Esophagus muscularis mucosa (tissue), 4 donors: ENCODE data around the gene RIN2. TPM values are rescaled to one million over a fixed set of nuclear protein-coding genes. Genes with fewer than 3 reads are reported as not detected.

Source experiments
- DNase-seq: peaks from one replicate; pipeline ENCODE4 v3.0.0-alpha.2; 2017; ENCODE audit errors: extremely low spot score
- H3K27ac ChIP-seq, 4 donors: fragments of 200-600 bp; sonication (generic); replicated peaks in 1 of 4; 1 replicate in 3 of 4; 2 replicates in 1 of 4; pipeline ENCODE4 v1.5.1; 2016 to 2019; ENCODE audit warnings: mild to moderate bottlenecking in 1 of 4
- H3K27me3 ChIP-seq, 4 donors: fragments of 200-600 bp; sonication (generic); one replicate each; pipeline versions ENCODE4 v1.5.1 to v1.6.0; 2016 to 2019
- H3K36me3 ChIP-seq, 4 donors: fragments of 200-600 bp; sonication (generic); one replicate each; pipeline ENCODE4 v1.5.1; 2016 to 2019
- H3K4me1 ChIP-seq, 4 donors: fragments of 200-600 bp; sonication (generic); one replicate each; pipeline ENCODE4 v1.5.1; 2016 to 2019
- H3K4me3 ChIP-seq, 4 donors: fragments of 200-600 bp; sonication (generic); 1 replicate in 2 of 4; 2 replicates in 2 of 4; pipeline ENCODE4 v1.5.1; 2016 to 2019; ENCODE audit warnings: mild to moderate bottlenecking in 4 of 4, moderate library complexity in 1 of 4
- H3K9me3 ChIP-seq, 4 donors: fragments of 200-600 bp; sonication (generic); 1 replicate in 3 of 4; 2 replicates in 1 of 4; pipeline ENCODE4 v1.5.1; 2016 to 2019
- CTCF ChIP-seq, 3 experiments: fragments of 200-600 bp in 2 of 3; fragments of 450-650 bp in 1 of 3; sonication (generic) in 2 of 3; IDR thresholded peaks; one replicate each; pipeline ENCODE4 v1.5.1; 2017 to 2019; ENCODE audit warnings: antibody characterized with exemption in 3 of 3, mild to moderate bottlenecking in 2 of 3, moderate library complexity in 1 of 3
- EP300 ChIP-seq: sonication (generic); formaldehyde crosslinking; IDR thresholded peaks from one replicate; pipeline ENCODE4 v1.6.1; 2017; ENCODE audit warnings: antibody characterized with exemption
- POLR2A ChIP-seq: fragments of 450-650 bp; IDR thresholded peaks from one replicate; pipeline ENCODE4 v1.6.1; 2017; ENCODE audit warnings: antibody characterized with exemption, moderate library complexity, mild to moderate bottlenecking, low read depth
- POLR2AphosphoS5 ChIP-seq, 2 donors: sonication (generic); formaldehyde crosslinking; IDR thresholded peaks; one replicate each; pipeline ENCODE4 v1.6.1; 2017; ENCODE audit warnings: antibody characterized with exemption in 2 of 2
- WGBS: methylation state at CpG from one replicate; pipeline ENCODE4 v1.1.5; 2018; 5-methylcytosine and 5-hydroxymethylcytosine counted together
- intact Hi-C: fragments of 100-400 bp; cut with DNase I; formaldehyde crosslinking; loops from one replicate; pipeline ENCODE4 v1.15.1; 2023
- total RNA-seq, 4 donors: library from RNA; depleted of rRNA; stranded (reverse); fragments of >200 nt; gene quantifications; one replicate each; pipeline versions ENCODE4 v1.1.0 to v1.2.1, GENCODE V29; 2016

RIN2 gene
- total RNA-seq, 4 donors from 2014 or later, result 49.8 to 65.1 (median 53.0) TPM

GRCh38 chr20:19742974-19743639 is 15.0 kb upstream of the RIN2 start:
- no peak for DNase-seq
- Histone ChIP-seq H3K4me3 (no peak overlapping the region), H3K4me1 (no peaks in the 10 kb centered on the region), H3K27me3 (peaks cover 0 to 11% (median 0%) of the 10 kb centered on the region in 4 donors), H3K9me3 (peaks cover 0 to 4% (median 0%) of the 10 kb centered on the region in 4 donors), H3K27ac (no peak overlapping the region), H3K36me3 (no peaks in the 10 kb centered on the region)
- TF ChIP-seq CTCF (IDR thresholded peaks at IDR 0.05) (no peak), EP300 (no peak), POLR2AphosphoS5 (IDR thresholded peaks at IDR 0.05) (no peak)
- intact Hi-C loops, result no loop called here
- WGBS, result 84% methylated on average over 9 of the region's 9 CpGs

- Histone ChIP-seq H3K4me3 (no peak overlapping the region), H3K27ac (no peak overlapping the region), H3K27me3 (peaks cover 0 to 11% (median 0%) of the 10 kb centered on the region in 4 donors), H3K9me3 (peaks cover 0 to 4% (median 0%) of the 10 kb centered on the region in 4 donors), H3K4me1 (no peaks in the 10 kb centered on the region), H3K36me3 (no peaks in the 10 kb centered on the region)
- DNase-seq, result no peak
- WGBS, result 70% methylated on average over 1 of the region's 1 CpG
- TF ChIP-seq CTCF (IDR thresholded peaks at IDR 0.05) (no peak), POLR2A (no peak), EP300 (no peak), POLR2AphosphoS5 (IDR thresholded peaks at IDR 0.05) (no peak)
- intact Hi-C loops, result no loop called here
Observed at GRCh38 chr20:19743640-19743995, 14.4 kb upstream of the RIN2 start.

- WGBS, result 88% methylated on average over 3 of the region's 3 CpGs
- TF ChIP-seq POLR2AphosphoS5 (IDR thresholded peaks at IDR 0.05), result no peak
- no peak for TF ChIP-seq EP300
- no peak for TF ChIP-seq POLR2A
- TF ChIP-seq CTCF (IDR thresholded peaks at IDR 0.05), result no peak
Observed at GRCh38 chr20:19745106-19745505, 13.0 kb upstream of the RIN2 start.

GRCh38 chr20:19745584-19745983 is 12.5 kb upstream of the RIN2 start:
- no peak for TF ChIP-seq POLR2AphosphoS5 (IDR thresholded peaks at IDR 0.05)
- H3K27me3 ChIP-seq, result no peaks in the 10 kb centered on the region
- no peak overlapping the region for H3K27ac ChIP-seq
- H3K36me3 ChIP-seq, result no peaks in the 10 kb centered on the region
- intact Hi-C loops, result no loop called here
- no peak overlapping the region for H3K4me3 ChIP-seq
- WGBS, result 76% methylated on average over 1 of the region's 1 CpG
- DNase-seq, result no peak
- H3K4me1 ChIP-seq, result peaks cover 0 to 8% (median 8%) of the 10 kb centered on the region in 4 donors
- peaks cover 0 to 4% (median 0%) of the 10 kb centered on the region in 4 donors for H3K9me3 ChIP-seq

More at GRCh38 chr20:19745106-19745505, 13.0 kb upstream of the RIN2 start:
- Histone ChIP-seq H3K36me3 (no peaks in the 10 kb centered on the region), H3K4me1 (peaks cover 0 to 4% (median 3%) of the 10 kb centered on the region in 4 donors), H3K27ac (no peak overlapping the region), H3K27me3 (peaks cover 0 to under 1% (median 0%) of the 10 kb centered on the region in 4 donors), H3K9me3 (peaks cover 0 to 4% (median 0%) of the 10 kb centered on the region in 4 donors), H3K4me3 (no peak overlapping the region)
- intact Hi-C loops, result no loop called here
- no peak for DNase-seq

GRCh38 chr20:19746396-19746795 is 11.7 kb upstream of the RIN2 start:
- no peak overlapping the region for H3K4me3 ChIP-seq
- intact Hi-C loops, result no loop called here
- no peak for TF ChIP-seq CTCF (IDR thresholded peaks at IDR 0.05)

More at GRCh38 chr20:19746396-19746795, 11.7 kb upstream of the RIN2 start:
- H3K36me3 ChIP-seq, result no peaks in the 10 kb centered on the region
- H3K27me3 ChIP-seq, result no peaks in the 10 kb centered on the region
- no peak for DNase-seq
- peaks cover 0 to 4% (median 0%) of the 10 kb centered on the region in 4 donors for H3K9me3 ChIP-seq
- peaks cover 6 to 17% (median 15%) of the 10 kb centered on the region in 4 donors for H3K4me1 ChIP-seq
- 100% methylated on average over 1 of the region's 1 CpG for WGBS
- H3K27ac ChIP-seq, result no peak overlapping the region
